ENCODE data around the gene ACACA.

- TF ChIP-seq CREB5 (CRISPR knock-in tag; IDR thresholded peaks at IDR 0.05; ENCODE audit: low read depth) (no peak), ISL1 (CRISPR knock-in tag; IDR thresholded peaks at IDR 0.05) (no peak), TCF4 (CRISPR knock-in tag; IDR thresholded peaks at IDR 0.05; ENCODE audit: borderline replicate concordance) (no peak), OSR1 (CRISPR knock-in tag; IDR thresholded peaks at IDR 0.05) (no peak), TSHZ2 (CRISPR knock-in tag; IDR thresholded peaks at IDR 0.05) (no peak), CSDC2 (CRISPR knock-in tag; IDR thresholded peaks at IDR 0.05) (no peak), ARNTL (CRISPR knock-in tag; IDR thresholded peaks at IDR 0.05; ENCODE audit: borderline replicate concordance, low read depth) (no peak), GLIS3 (CRISPR knock-in tag; IDR thresholded peaks at IDR 0.05) (no peak), RARB (CRISPR knock-in tag; IDR thresholded peaks at IDR 0.05) (no peak), ZNF565 (CRISPR knock-in tag; conservative IDR thresholded peaks at IDR 0.05; ENCODE audit: low read depth) (no peak), BACH2 (CRISPR knock-in tag; IDR thresholded peaks at IDR 0.05; ENCODE audit: borderline replicate concordance) (no peak), POU6F1 (CRISPR knock-in tag; IDR thresholded peaks at IDR 0.05; ENCODE audit: borderline replicate concordance, low read depth) (no peak)
These were observed 84.5 kb downstream of the ACACA start for GRCh38 chr17:37322106-37322505.
